ENCODE measurements around the gene SNX25. TPM values are rescaled to one million over a fixed set of nuclear protein-coding genes. Genes with fewer than 3 reads are reported as not detected.
A peak's percentile ranks its signal among the peaks of the same experiment; 100 is the strongest.

The SNX25 gene
- total and polyA plus RNA-seq, 2 experiments from 2014 or later, result 6.9 to 25.0 TPM

DNA sequence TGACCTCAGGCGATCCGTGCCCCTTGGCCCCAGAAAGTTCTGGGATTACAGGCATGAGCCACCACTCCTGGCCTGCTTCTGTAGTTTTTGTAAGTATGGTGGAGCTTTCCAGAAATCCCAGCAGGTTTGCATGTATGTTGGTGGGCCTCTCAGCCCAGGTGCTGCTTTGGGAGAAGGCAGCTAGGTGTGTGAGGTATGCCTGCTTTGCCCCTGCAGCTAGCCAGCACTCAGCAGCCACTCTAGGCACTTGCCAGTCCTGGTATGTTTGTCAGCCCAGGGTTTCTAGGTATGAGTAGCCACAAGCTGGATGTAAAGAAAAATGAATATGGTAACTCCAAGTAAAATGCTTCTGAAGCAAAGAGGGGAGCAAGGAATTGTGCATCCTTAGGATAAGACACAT, 8.9 kb downstream of the SNX25 start:
- H3K9me3 Mint-ChIP-seq, result no peaks in the 10 kb centered on the region; the same call in 2 of the 3 replicates
- H3K36me3 Mint-ChIP-seq (ENCODE audit: low read depth), result no peaks in the 10 kb centered on the region; the same call in 2 of the 3 replicates
- no peak overlapping the region for H3K4me3 Mint-ChIP-seq

More for the DNA sequence above, 8.9 kb downstream of the SNX25 start:
- no peak for DNase-seq (ENCODE audit: low spot score)
- Mint-ChIP-seq H3K27me3 (ENCODE audit: insufficient read depth, low read depth, poor library complexity) (no peaks in the 10 kb centered on the region), H3K27ac (no peak overlapping the region), H3K4me1 (peaks cover 48% of the 10 kb centered on the region)
- H3K36me3 ChIP-seq (ENCODE audit: insufficient read depth), result no peaks in the 10 kb centered on the region
- ATAC-seq, result peak; percentile 16; the same call in 1 of the 3 replicates
- H3F3A ChIP-seq (replicated peaks; ENCODE audit: low read depth), result 0 out of 2 replicates have a peak, but pooled peaks cover 6% of the 10 kb centered on the region
- H3K4me1 ChIP-seq (ENCODE audit: insufficient read depth), result peaks cover 44% of the 10 kb centered on the region
- no peaks in the 10 kb centered on the region for H3K9me2 ChIP-seq (ENCODE audit: insufficient read depth)
- no peak overlapping the region for H3K4me3 ChIP-seq
- H2AFZ ChIP-seq, result no peak overlapping the region
- no peaks in the 10 kb centered on the region; the same call in 1 of the 2 replicates for H4K20me1 ChIP-seq (replicated peaks; ENCODE audit: insufficient read depth)
- TF ChIP-seq, protein P1, sequence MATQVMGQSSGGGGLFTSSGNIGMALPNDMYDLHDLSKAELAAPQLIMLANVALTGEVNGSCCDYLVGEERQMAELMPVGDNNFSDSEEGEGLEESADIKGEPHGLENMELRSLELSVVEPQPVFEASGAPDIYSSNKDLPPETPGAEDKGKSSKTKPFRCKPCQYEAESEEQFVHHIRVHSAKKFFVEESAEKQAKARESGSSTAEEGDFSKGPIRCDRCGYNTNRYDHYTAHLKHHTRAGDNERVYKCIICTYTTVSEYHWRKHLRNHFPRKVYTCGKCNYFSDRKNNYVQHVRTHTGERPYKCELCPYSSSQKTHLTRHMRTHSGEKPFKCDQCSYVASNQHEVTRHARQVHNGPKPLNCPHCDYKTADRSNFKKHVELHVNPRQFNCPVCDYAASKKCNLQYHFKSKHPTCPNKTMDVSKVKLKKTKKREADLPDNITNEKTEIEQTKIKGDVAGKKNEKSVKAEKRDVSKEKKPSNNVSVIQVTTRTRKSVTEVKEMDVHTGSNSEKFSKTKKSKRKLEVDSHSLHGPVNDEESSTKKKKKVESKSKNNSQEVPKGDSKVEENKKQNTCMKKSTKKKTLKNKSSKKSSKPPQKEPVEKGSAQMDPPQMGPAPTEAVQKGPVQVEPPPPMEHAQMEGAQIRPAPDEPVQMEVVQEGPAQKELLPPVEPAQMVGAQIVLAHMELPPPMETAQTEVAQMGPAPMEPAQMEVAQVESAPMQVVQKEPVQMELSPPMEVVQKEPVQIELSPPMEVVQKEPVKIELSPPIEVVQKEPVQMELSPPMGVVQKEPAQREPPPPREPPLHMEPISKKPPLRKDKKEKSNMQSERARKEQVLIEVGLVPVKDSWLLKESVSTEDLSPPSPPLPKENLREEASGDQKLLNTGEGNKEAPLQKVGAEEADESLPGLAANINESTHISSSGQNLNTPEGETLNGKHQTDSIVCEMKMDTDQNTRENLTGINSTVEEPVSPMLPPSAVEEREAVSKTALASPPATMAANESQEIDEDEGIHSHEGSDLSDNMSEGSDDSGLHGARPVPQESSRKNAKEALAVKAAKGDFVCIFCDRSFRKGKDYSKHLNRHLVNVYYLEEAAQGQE (IDR thresholded peaks at IDR 0.05; ENCODE audit: unreplicated experiment), result no peak
- TF ChIP-seq EZH2 (IDR thresholded peaks at IDR 0.05; ENCODE audit: low read depth, unreplicated experiment) (no peak), ZNF114 (CRISPR knock-in tag; IDR thresholded peaks at IDR 0.05) (no peak), ZNF331 (CRISPR knock-in tag; IDR thresholded peaks at IDR 0.05; ENCODE audit: low read depth) (no peak), ETS1 (IDR thresholded peaks at IDR 0.05) (no peak), STAT1 (IDR thresholded peaks at IDR 0.05; ENCODE audit: unreplicated experiment) (no peak), ZNF462 (CRISPR knock-in tag; IDR thresholded peaks at IDR 0.05) (no peak), EZH2phosphoT487 (IDR thresholded peaks at IDR 0.05; ENCODE audit: unreplicated experiment) (no peak), CREB1 (CRISPR knock-in tag; IDR thresholded peaks at IDR 0.05; ENCODE audit: low read depth) (no peak), JUNB (IDR thresholded peaks at IDR 0.05; ENCODE audit: unreplicated experiment) (no peak)
- H3K27me3 ChIP-seq (ENCODE audit: insufficient read depth), result no peaks in the 10 kb centered on the region
- H3K27ac ChIP-seq (ENCODE audit: low read depth), result 0 out of 2 replicates have a peak overlapping the region, but pooled peaks have one; percentile 26
- H3K4me2 ChIP-seq, result no peak overlapping the region
- peaks cover 82% of the 10 kb centered on the region for H3K79me2 ChIP-seq (replicated peaks; ENCODE audit: insufficient read depth)

All from GM23338 (cell line).